Cardiac muscle cell (in vitro differentiated cells and primary cell): ENCODE results near the gene TMEM121B. TPM values are rescaled to one million over a fixed set of nuclear protein-coding genes. Genes with fewer than 3 reads are reported as not detected.

Source experiments
- DNase-seq, 2 donors: peaks; one replicate each; pipeline versions ENCODE4 v3.0.0 to v3.0.0-alpha.2; 2010 to 2017; ENCODE audit warnings: low read depth in 1 of 2, low spot score in 1 of 2
- H3K27ac ChIP-seq: fragments of 200-600 bp; sonication (generic); 2 replicates; pipeline ENCODE4 v1.5.1; 2016
- H3K27me3 ChIP-seq: fragments of 200-600 bp; sonication (generic); 2 replicates; pipeline ENCODE4 v1.6.0; 2016; ENCODE audit warnings: control low read depth
- H3K36me3 ChIP-seq: fragments of 200-600 bp; sonication (generic); 2 replicates; pipeline ENCODE4 v1.5.1; 2016; ENCODE audit warnings: control low read depth
- H3K4me1 ChIP-seq: fragments of 200-600 bp; sonication (generic); 2 replicates; pipeline ENCODE4 v1.8.1; 2017; ENCODE audit warnings: low read depth, mild to moderate bottlenecking, mixed run types
- H3K4me3 ChIP-seq: fragments of 200-600 bp; sonication (generic); 2 replicates; pipeline ENCODE4 v1.5.1; 2016; ENCODE audit warnings: mild to moderate bottlenecking
- H3K9me3 ChIP-seq: fragments of 200-600 bp; sonication (generic); 2 replicates; pipeline ENCODE4 v1.5.1; 2017; ENCODE audit warnings: low read depth, mild to moderate bottlenecking, control low read depth
- polyA plus RNA-seq: library from polyadenylated mRNA; unstranded; fragments of >200 nt; fragmentation: Nextera tagmentation; extraction: Ambion mirVana; gene quantifications from 2 replicates; pipeline ENCODE4 v1.2.1, GENCODE V29; 2016
- total RNA-seq: library from RNA; depleted of rRNA; stranded (reverse); fragments of >200 nt; gene quantifications from 2 replicates; pipeline ENCODE4 v1.2.3, GENCODE V29; 2016
- TF ChIP-seq, protein P1 (sequence below): IDR thresholded peaks from 2 replicates; pipeline ENCODE4 v1.5.1; 2012; ENCODE audit warnings: low read depth, mild to moderate bottlenecking, low read length

The TMEM121B gene
- total and polyA plus RNA-seq, 2 experiments from 2014 or later: 4.5 to 10.2 TPM

DNA sequence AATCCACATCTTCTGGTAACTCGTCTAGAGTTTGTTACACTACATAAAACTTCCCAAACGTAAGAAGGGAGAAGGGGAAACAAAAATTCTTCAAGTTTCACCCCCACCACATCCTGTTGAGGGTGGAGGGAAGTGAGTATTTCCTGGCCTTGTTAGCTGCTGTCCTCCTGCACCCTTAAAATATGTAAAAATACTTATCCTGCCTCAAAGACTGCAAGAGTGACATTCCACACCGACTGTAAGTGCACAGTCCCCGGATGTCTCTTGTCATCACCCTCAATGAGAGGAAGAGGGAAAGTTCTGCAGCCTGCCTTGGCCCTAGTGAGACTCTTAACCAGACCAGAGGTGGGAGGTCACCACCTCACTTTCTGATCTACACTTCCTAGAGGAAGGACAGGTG, 3.3 kb downstream of the TMEM121B start:
- Histone ChIP-seq H3K4me3 (no peak overlapping the region), H3K36me3 (no peaks in the 10 kb centered on the region), H3K4me1 (no peaks in the 10 kb centered on the region), H3K9me3 (no peaks in the 10 kb centered on the region), H3K27ac (no peak overlapping the region), H3K27me3 (no peaks in the 10 kb centered on the region)
- TF ChIP-seq, protein P1, sequence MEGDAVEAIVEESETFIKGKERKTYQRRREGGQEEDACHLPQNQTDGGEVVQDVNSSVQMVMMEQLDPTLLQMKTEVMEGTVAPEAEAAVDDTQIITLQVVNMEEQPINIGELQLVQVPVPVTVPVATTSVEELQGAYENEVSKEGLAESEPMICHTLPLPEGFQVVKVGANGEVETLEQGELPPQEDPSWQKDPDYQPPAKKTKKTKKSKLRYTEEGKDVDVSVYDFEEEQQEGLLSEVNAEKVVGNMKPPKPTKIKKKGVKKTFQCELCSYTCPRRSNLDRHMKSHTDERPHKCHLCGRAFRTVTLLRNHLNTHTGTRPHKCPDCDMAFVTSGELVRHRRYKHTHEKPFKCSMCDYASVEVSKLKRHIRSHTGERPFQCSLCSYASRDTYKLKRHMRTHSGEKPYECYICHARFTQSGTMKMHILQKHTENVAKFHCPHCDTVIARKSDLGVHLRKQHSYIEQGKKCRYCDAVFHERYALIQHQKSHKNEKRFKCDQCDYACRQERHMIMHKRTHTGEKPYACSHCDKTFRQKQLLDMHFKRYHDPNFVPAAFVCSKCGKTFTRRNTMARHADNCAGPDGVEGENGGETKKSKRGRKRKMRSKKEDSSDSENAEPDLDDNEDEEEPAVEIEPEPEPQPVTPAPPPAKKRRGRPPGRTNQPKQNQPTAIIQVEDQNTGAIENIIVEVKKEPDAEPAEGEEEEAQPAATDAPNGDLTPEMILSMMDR: no peak
- DNase-seq: no peak

DNA sequence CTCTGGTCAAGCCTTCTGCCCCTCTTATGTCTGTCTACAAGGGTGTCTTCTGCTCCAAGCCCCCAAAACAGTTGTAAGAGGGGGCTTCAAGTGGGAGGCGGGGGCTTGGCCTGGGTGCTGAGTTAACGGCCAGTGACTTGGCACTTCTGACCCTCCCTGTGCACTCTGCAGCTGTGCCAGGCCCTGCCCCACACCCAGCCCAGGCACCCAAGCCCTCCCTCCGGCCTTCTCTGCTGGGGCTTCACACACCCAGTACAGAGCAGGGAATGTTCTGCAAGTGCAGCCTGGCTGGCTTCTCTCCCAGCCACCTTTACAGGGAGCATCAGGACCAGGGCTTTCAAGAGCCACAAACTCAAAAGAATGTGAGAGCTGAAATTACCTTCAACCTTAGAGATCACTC, 3.8 kb downstream of the TMEM121B start:
- no peak overlapping the region for H3K4me3 ChIP-seq
- no peak for DNase-seq
- TF ChIP-seq, protein P1: no peak
- no peaks in the 10 kb centered on the region for H3K36me3 ChIP-seq
- no peaks in the 10 kb centered on the region for H3K4me1 ChIP-seq
- H3K27me3 ChIP-seq: no peaks in the 10 kb centered on the region
- H3K9me3 ChIP-seq: no peaks in the 10 kb centered on the region
- H3K27ac ChIP-seq: no peak overlapping the region

DNA sequence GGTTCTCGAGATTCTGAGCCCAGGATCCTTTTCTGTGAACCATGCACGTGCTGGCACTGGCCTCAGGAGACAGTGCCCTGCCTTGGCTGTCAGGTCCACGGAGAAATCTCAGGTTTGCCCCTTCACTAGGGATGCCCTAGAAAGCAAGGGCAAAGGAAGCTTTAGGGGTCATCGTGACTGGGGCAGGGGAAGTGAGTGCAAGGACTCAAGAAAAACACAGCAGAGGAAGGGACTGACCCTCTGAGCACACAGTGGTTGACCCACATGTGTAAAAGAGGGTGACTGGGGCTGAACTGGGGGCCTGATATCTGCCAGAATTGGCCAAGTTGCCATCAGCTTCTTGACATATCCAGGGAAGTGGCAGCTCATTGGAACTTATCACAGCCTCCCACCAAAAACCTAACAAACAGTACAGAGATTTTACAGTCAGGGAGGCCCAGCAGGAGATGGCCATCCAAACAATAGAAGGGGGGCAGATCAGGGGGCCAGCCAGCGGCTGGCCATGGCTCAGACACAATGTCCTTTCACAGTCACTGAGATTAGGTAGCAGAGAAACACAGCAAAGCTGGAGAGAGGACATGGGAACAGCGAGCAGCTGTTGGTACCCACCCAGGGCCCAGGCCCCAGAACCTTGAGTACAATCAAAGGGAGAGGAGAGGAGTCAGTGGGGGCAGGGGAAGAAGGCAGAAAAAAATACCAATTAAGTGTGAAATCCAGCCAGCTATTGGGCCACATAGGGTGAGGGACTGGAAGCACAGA, 4.4 kb downstream of the TMEM121B start:
- H3K27me3 ChIP-seq: no peaks in the 10 kb centered on the region
- H3K4me1 ChIP-seq: no peaks in the 10 kb centered on the region
- no peak for DNase-seq
- TF ChIP-seq, protein P1: no peak
- no peak overlapping the region for H3K4me3 ChIP-seq
- no peaks in the 10 kb centered on the region for H3K9me3 ChIP-seq
- H3K27ac ChIP-seq: no peak overlapping the region
- H3K36me3 ChIP-seq: no peaks in the 10 kb centered on the region

DNA sequence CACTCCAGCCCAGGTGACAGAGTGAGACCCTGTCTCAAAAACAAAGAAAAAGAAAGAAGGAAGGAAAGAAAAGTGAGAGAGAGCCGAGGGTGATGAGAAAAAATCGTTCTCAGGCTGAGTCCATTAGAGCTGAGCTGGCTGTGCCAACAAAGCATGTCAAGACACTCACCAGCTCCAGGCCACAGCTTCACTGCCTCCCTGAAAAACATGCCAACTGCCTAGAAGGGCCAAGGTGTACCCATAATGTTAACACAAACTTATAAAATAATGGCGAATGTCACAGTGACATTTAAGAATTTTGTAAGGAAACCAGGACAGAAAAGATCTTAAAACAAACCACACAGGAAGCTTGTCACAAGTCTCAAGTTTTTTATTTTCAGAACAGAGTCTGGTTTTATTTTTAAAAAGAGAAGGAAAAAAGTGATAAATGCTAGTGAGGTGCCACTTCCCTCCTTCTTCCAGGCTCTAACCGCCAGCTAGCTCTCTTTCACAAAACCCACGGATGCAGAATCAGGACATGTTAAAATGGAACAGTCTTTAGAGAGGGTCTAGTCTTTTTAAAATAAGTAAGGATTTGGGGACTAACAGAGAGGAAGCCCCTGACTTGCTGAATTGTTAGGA, 5.1 kb downstream of the TMEM121B start:
- Histone ChIP-seq H3K36me3 (no peaks in the 10 kb centered on the region), H3K27ac (no peak overlapping the region), H3K4me1 (no peaks in the 10 kb centered on the region), H3K4me3 (no peak overlapping the region), H3K9me3 (no peaks in the 10 kb centered on the region), H3K27me3 (no peaks in the 10 kb centered on the region)
- TF ChIP-seq, protein P1: no peak
- DNase-seq: no peak

DNA sequence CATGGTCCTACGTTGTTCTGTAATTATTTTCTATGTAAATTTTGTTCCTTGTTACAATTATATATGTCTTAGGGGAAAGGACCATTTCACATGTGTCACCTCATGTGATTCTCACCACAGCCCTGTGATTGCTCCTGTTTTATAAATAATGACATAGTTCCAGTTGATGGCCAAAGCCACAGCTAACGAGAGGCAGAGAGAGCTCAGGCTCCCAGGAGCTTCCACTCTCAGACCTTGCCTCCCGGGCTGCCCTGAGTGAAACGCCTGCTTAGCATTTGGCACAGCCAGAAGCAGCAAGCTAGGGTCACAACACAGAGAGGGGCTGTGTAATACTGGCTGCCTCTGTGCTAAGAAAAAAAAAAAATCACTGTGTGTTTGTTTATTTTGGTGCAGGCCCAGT, 5.9 kb downstream of the TMEM121B start:
- Histone ChIP-seq H3K27ac (no peak overlapping the region), H3K4me1 (no peaks in the 10 kb centered on the region), H3K9me3 (no peaks in the 10 kb centered on the region), H3K36me3 (no peaks in the 10 kb centered on the region), H3K4me3 (no peak overlapping the region), H3K27me3 (no peaks in the 10 kb centered on the region)
- TF ChIP-seq, protein P1: no peak
- no peak for DNase-seq
